NCI-H345 treated with DMSO at 0.1 percent for 48 hours (cell line): ENCODE measurements around the gene MTF1.

Source experiments
- DNase-seq: peaks from one replicate; lab custom pipeline; 2025; ENCODE audit not compliant: unreplicated experiment; lab: John Stamatoyannopoulos, UW

The MTF1 gene

DNA sequence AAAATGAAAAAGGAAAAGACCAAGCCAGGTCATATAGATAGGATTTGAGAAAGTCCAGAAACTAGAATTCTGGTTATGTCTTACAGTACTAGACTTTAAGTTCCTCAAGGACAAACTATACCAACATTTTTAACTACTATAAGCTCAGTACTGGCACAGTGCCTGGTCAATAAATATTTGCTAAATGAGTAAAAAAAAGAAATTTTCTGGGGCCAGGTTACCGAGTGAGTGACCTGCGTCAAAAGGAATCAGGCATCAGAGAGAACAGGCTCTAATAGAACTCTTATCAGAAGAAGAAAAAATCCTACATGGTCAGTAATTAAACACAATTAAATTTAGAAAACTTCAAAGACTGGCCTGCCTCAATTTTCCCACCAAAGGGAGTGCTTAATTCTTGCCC is 27.6 kb downstream of the MTF1 start:
- no peak for DNase-seq

DNA sequence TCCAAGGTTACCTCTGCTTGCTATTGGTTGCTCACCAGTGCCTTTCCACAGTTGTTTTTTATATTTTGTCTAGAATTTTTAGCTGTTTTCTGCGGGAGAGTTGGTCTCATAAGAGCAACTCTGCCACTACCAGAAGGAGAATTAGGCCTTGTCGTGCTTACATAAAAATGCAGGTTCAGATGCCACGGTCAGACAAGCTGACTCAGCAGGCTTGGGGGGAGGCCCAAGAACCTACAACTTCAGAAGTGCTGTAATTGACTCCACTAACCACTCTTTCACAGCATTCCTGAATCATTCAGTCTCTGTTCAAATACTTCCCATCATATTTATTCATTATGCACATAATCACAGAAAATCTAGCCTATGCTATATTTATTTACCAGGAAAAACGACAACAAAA is 28.3 kb downstream of the MTF1 start:
- no peak for DNase-seq

DNA sequence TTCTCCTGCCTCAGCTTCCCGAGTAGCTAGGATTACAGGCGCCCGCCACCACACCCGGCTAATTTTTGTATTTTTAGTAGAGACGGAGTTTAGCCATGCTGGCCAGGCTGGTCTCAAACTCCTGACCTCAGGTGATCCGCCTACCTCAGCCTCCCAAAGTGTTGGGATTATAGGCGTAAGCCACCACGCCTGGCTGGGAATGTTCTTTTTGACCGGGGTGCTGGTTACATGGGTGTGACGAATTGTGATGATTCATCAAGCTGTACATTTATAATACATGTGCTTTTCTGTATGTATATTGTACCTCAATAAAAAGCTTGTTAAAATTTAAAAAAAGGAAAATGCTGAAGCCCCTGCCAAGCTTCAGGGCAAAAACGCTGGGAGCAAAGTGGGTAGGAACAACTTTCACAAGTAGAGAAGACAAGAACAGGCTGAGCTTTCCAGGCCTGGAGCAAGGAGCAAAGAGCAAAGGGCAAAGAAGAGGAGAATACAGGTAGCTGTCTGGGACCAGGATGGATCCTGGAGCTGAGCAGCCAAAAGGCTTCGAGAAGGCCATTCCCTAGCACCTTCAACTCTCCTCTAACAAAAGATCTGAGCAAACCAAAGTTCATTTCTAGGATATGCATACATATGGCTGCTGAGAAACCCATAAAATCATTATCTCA is 30.9 kb downstream of the MTF1 start:
- no peak for DNase-seq

DNA sequence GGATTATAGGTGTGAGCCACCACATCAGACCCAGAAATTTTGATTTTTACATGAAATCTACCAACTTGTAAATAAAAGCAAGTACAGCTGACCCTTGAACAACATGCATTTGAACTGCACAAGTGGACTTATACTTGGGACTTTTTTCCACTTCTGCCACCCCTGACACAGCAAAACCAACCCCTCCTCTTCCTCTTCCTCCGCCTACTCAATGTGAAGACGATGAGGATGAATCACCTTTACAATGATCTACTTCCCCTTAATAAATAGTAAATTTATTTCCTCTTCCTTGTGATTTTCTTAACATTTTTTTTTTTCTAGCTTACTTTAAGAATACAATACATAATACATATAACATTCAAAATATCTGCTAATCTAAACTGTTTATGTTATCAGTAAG is 33.9 kb downstream of the MTF1 start:
- no peak for DNase-seq

DNA sequence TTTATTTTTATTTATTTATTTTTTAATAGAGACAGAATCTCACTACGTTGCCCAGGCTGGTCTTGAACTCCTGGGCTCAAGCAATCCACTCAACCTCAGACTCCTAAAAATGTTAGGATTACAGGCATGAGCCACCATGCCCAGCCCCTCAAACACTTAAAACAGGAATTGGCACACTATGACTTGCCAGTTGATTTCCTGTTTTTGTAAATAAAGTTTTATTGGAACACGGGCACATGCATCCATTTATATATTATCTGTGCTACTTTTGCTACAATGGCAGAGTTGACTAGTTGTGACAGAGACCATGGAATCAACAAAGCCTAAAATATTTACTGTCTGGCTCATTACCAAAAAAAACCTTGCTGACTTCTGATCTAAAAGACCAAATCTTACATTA is 35.4 kb downstream of the MTF1 start:
- no peak for DNase-seq

DNA sequence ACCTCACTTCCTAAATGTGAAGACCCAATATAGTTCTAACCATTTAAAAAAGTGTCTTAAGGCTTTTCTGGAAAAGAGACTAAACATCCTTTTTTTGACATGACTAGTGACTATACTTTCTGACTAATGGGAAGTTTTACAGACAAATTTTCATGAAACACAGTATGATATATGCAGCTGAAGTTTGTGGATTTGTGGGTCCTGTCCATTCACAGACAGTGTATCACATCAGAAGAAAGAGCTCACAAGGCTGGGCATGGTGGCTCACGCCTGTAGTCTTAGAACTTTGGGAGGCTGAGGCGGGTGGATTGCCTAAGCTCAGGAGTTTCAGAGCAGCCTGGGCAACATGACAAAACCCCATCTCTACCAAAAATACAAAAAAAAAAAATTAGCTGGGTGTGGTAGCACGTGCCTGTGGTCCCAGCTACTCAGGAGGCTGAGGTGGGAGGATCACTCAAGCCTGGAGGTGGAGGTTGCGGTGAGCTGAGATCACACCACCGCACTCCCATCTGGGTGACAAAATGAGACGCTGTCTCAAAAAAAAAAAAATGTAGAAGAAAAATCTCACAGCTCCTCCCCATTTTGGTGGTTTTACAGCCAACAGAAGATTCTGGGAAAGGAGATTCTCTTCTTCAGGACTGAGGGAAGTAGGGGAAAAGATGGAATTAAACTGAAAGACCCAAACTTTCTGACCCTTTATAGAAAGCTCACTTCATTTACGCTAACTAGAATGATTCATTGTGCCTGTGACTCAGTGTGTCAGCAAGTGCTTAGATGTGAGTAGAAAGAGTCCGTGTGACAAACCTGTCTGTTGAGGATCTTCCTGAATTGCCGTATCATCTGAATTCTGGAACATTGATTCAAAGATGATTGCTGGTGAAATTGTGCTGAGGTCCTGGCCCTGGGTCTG is 36.2 kb downstream of the MTF1 start:
- DNase-seq = no peak

DNA sequence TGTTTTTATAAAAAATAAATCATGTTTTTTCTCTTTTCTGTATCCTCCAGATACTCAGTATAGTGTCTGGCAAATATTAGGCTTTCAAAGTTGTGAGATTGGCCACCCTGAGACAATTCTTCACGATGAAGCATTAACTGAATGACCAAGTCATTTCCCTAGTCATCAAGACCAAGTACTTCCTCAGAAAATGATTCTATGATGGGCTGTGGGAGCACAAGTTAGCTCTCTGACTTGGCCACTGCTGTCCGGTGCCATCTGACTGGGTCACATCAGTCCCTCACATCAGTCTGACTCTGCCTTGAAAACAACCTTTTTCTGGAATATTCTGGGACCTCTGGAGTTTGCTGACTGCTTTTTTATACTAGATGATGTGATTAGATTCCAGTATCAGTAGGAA is 37.9 kb downstream of the MTF1 start:
- DNase-seq = no peak

DNA sequence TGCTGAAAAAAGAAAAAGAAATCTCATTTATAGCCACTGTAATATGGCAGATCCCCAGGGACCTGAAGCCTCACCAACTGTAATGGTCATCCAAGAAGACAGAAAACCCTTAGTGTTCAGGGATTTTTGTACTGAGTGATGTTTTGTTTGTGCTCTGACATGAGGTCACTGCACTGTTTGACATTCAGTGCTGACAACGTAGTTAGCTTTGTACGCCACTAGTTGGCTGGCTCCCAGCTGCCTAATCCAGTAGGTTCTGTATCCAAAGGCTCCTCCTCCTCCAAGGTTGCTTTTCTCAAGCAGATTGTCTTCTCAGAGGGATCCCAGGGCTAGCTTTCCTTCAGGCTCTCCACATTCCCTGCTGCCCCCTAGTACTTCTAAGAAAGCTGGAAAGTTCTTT is 41.9 kb downstream of the MTF1 start:
- no peak for DNase-seq

DNA sequence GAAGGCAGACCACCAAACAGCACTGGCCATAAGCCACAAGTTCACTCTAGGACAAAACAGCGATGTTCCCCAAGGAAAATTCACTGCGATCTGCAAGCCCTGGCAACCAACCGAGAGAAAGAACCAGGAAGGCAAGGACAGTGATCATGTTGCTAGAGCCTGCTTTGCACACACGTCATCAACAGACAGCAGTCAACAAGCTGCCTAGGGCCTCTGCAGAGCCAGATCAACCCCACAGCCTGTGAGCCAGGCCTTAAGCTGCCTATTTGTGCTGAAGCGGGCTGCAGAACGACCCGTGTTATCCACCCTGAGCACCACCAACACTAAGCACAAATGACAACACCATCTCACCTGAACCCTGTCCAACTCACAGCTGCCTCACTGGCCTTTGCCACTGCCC is 45.1 kb downstream of the MTF1 start:
- no peak for DNase-seq

DNA sequence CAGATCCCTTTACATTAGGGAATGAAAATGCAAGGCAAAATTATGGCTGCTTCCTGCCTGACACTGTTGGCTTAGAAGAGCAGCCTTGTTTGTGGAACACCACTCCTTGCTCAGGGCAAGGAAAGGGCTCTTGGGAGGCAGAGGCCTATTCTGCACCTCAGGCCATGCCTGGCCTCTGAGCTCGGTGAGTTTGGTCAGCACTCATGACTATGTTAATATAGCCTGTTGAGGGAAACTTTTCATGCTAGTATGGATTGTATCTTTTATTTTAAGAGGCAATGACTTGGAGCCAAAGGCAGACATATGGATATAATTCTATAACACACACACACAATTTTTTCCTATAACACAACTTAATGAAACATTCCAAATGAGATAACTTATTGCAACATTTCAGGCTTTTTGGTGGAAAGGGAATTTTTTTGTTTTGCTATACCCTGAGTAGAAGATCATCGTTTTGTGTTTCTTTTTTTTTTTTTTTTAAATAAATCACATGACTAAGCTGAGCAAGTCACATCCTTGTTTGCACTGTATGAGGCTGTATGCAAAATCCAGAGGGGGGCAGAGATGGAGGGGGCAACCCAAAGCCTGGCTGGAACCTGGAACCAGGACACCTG is 45.8 kb downstream of the MTF1 start:
- DNase-seq = no peak

DNA sequence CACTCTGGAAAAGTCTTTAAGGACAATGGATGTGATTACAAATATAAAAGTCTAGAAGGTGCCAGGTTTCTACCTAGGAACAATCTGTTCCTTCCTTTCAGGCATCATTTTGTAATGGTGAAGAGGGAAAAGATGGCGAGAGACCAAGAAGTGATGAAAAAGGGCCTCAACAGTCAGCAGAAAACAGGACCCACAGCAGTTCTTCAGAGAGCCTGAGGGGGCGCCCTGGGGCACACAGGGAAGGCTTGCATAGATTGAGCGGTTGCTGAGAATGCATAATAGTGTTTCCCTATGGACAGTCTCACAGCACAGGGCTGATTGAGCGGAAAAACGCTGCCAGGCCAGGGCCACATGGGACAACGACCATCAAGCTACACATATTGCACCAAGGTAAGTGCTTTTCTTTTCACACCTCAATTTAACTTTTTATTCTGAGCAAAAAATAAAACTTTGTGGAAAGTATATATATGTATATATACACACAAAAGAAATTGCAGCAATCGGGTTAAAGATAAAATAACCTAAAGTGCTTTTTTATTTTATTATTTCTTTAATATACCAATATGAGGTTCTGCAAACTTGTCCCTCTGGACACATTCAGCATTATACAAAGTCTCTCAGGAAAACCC is 48.3 kb downstream of the MTF1 start:
- peak; percentile 39 for DNase-seq

DNA sequence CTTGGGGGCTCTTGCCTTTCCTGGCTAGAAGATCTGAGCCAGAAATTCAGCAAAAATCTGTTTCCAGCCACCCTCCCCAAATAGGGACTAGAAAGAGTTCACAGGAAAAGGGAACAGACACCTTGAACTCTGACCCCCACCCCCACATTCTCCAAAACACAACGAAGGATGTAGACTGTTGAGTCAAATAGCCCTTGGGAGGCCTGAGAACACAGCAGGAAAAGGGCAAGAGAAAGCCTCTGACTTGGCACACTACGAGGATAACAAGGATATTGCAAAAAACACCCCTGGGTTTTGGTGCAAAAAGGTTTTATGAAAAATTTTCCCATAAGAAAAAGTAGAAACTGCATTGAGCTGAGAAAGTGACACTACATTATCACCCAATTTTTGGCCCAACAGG is 49.5 kb downstream of the MTF1 start:
- DNase-seq = no peak

DNA sequence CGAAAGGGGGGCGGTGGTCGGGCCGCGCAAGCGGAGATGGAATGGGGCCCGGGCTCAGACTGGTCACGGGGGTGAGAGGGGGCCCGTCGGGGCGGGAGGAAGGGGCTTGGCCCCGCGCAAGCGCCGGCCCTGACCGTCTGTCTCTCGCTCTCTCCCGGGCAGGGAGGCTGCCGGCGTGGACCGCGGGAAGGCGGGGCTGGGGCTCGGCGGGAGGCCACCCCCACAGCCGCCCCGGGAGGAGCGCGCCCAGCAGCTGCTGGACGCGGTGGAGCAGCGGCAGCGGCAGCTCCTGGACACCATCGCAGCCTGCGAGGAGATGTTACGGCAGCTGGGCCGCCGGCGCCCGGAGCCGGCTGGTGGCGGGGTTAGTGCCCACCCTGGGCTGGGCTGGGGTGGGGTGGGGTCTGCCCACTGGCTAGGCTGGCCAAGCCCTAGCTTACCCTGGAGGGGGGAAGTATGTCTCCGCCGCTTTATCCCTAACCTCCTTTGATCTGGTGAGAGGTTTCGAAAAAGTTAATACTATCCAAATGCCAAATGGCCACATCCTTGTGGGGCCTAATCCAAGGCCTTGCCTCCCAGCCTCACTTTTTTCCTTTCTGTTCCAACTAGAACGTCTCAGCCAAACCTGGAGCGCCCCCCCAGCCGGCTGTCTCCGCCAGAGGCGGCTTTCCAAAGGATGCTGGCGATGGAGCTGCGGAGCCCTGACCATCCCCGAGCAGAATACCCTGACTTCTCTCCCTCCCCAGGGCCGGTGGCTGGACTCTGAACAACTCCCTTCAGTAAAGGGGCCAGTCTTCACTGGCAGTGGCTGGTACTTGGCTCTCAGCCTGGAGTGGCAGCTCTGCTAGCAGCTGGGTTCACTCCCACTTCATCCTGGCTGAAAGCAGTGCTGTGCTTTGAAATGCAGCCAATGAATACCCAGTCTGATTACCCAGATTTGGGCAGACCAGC is 50.7 kb downstream of the MTF1 start:
- peak; percentile 77 for DNase-seq

DNA sequence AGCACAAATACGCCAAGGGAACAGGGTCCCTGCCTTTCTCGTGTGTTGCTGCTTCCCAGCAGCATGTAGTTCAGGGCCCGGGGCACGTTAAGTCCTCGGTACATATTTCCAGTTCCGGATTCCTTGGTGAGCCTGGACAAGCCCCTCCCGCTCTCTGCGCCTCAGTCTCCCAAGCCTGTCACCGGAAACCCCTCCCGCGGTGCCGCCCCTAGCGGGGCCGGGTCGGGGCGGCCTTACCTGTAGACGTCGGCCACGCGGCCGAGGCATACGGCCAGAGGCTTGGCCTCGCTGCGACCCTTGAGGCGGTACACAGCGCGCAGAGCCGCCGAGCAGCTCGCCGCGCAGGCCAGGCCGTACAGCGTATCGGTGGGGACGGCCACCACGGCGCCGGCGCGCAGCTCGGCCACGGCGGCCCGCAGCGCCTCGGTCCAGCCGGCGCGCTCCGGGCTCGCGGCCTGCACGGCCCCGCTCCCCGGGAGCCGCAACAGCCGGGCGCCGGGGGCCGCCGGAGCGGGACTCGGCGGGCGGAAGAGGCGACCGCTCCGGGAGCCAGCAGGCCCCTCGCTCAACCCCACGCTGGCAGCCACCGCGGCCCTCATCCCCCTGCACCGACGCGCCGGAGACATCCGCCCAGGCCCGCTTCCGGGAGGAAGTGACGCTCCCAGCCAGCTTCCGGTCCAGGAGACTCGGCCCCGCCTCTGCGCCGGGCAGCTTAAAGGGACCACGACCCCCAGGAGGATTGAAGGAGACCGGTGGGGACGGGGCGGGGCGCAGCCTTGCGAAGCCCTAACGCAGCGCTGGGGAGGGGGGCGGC is 51.6 kb downstream of the MTF1 start, which contains the start of the genes C1orf122 and YRDC:
TSS of gene C1orf122 (plus strand) at position 236 of the 814 bp plus-strand sequence. CDS start 615 bp downstream, outside the sequence.
TSS of gene YRDC (minus strand) at position 654 of the 814 bp plus-strand sequence. CDS start at position 626, 28 bp downstream.
- peak; percentile 93 for DNase-seq

DNA sequence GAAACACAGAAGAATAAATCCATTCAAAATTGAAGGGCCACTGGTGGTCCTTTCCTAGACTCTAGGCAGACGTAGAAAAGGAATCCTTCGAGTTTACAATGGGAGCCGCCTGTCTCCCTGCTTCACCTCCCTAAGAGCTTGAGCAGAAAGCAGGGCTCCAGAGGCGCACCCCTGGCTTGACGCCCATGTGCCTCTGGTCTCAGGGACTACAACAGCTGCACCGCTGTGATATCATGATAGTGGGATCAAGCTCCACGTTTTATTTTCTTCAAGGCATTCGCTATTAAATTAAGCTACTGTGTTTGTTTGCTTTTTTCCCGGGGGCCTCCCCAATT is 52.2 kb downstream of the MTF1 start:
- no peak for DNase-seq

DNA sequence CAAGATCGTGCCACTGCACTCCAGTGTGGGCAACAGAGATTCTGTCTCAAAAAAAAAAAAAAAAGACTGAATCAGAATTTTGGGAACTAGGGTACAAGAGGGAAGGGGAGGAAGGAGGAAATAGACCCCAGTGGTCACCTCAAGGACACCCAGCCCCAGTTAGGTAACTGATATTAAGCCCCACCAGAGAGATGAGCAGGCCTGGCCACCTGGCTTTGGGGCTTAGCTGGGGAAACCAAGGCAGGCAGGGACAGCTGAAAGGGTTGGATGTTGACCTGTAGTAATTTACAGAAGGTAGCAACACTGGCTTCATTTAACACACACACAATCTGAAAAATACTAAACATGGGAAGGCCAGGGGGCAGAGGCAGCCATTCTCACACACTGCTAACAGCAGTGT is 57.0 kb downstream of the MTF1 start:
- DNase-seq = no peak

DNA sequence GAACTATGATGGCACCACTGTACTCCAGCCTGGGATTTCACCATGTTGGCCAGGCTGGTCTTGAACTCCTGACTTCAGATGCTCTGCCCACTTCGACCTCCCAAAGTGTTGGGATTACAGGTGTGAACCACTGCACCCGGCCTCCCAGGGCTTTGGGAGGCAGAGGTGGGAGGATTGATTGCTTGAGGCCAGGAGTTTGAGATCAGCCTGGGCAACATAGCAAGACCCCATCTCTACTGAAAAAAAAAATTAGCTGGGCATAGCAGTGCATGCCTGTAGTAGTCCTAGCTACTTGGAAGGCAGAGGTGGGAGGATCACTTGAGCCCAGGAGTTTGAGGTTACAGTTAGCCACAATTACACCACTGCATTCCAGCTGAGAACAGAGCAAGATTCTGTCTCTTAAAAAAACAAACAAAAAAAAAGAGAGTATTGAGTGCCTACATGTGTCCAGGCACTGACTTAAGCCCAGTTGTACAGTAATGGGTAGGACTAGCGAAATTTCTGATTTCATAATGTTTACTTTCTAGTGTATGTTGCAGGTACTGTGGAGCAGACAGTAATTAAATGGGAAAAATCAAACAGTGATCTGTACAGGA is 61.5 kb downstream of the MTF1 start:
- no peak for DNase-seq

DNA sequence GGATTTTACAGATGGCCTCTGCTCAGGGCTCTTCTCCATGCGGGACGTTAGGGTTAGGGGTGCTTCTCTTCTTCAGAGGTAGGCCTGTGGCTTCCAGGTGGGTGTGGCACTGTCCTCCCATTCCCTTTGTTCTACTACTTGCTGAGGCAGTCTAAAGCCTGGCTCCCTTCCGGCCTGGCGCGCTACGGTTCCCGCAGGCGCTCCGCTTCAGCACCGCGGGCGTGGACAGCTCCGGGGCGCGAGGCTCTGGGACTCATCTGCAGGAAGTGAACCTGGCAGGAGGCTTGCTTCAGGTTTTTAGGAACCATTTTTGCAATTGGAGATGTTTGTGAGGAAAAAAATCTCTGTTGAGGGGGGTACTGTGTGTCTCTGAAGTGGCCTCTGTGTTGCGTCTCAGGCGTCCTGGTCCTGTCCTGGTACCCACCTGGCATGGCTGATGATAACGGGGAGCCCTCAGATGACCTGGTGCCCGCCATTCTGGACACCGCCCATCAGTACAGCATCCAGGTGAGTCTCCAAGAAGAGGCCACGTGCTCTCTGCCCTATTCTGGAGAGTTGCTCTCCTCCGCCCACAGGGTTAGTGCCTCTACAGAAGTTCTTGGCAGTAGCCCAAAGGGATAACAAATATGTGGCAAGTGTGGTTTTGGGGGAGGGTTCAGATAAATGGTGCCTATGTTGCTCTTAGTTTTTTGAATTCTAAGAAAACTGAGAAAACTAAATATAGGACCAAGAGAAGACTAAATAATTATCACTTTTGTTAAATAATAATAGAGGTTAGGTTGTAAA is 63.9 kb downstream of the MTF1 start:
- DNase-seq = no peak
